HCT116 (cell line): ENCODE data around the gene NTNG1.

Source experiments
- ATF3 ChIP-seq: IDR thresholded peaks from 2 replicates; pipeline ENCODE4 v1.6.1; 2012
- CBX3 ChIP-seq: IDR thresholded peaks from 2 replicates; pipeline ENCODE4 v1.6.1; 2012; ENCODE audit warnings: low read depth
- CEBPB ChIP-seq: IDR thresholded peaks from 2 replicates; pipeline ENCODE4 v1.6.1; 2012; ENCODE audit warnings: low read depth
- CTCF ChIP-seq, 3 experiments: fragments of 200-600 bp in 1 of 3; sonication (generic) in 1 of 3; IDR thresholded peaks in 2 of 3; conservative IDR thresholded peaks in 1 of 3; 2 replicates each; pipeline ENCODE4 v1.5.1; 2012 to 2017; ENCODE audit warnings: low read depth in 2 of 3, low read length in 2 of 3, antibody characterized with exemption in 1 of 3, borderline replicate concordance in 1 of 3, control low read depth in 1 of 3, mild to moderate bottlenecking in 1 of 3, mixed read lengths in 1 of 3, mixed run types in 1 of 3, moderate library complexity in 1 of 3; ENCODE audit not compliant: insufficient read depth in 1 of 3
- EZH2 ChIP-seq: fragments of 200-600 bp; sonication (generic); IDR thresholded peaks from 2 replicates; pipeline ENCODE4 v1.6.1; 2017; ENCODE audit warnings: antibody characterized with exemption, mixed run types
- EZH2phosphoT487 ChIP-seq: fragments of 200-600 bp; IDR thresholded peaks from 2 replicates; pipeline ENCODE4 v1.6.1; 2018; ENCODE audit warnings: antibody characterized with exemption, borderline replicate concordance
- MAX ChIP-seq: IDR thresholded peaks from 2 replicates; pipeline ENCODE4 v1.6.1; 2012
- POLR2A ChIP-seq: IDR thresholded peaks from 2 replicates; pipeline ENCODE4 v1.7.0; 2011; ENCODE audit warnings: borderline replicate concordance; ENCODE audit not compliant: insufficient read depth, insufficient read length; ENCODE audit errors: extremely low read depth
- POLR2AphosphoS5 ChIP-seq: IDR thresholded peaks from 2 replicates; pipeline ENCODE4 v1.6.1; 2011; ENCODE audit warnings: mild to moderate bottlenecking, low read depth, low read length, moderate library complexity
- RAD21 ChIP-seq: IDR thresholded peaks from 2 replicates; pipeline ENCODE4 v1.6.1; 2012; ENCODE audit warnings: low read depth, mild to moderate bottlenecking
- REST ChIP-seq: IDR thresholded peaks from 2 replicates; pipeline ENCODE4 v1.6.1; 2012; ENCODE audit warnings: low read depth
- SIN3A ChIP-seq: IDR thresholded peaks from 2 replicates; pipeline ENCODE4 v1.6.1; 2012; ENCODE audit warnings: low read depth
- SP1 ChIP-seq: IDR thresholded peaks from 2 replicates; pipeline ENCODE4 v1.6.1; 2012; ENCODE audit warnings: low read depth
- TCF7L2 ChIP-seq: IDR thresholded peaks from 2 replicates; pipeline ENCODE4 v1.7.0; 2011; ENCODE audit warnings: borderline replicate concordance, inconsistent platforms; ENCODE audit not compliant: insufficient read depth, insufficient read length; ENCODE audit errors: extremely low read depth

- TF ChIP-seq CEBPB (no peak), SP1 (no peak), CTCF (IDR thresholded peaks at IDR 0.05 in 2 of 3, conservative IDR thresholded peaks at IDR 0.05 in 1 of 3; ENCODE audit: borderline replicate concordance in 1 of 3, insufficient read depth in 1 of 3, low read depth in 2 of 3, low read length in 2 of 3) (no peak), EZH2phosphoT487 (no peak), EZH2 (no peak), POLR2A (no peak), POLR2AphosphoS5 (no peak), ATF3 (no peak), RAD21 (no peak), SIN3A (no peak), TCF7L2 (no peak), REST (no peak), MAX (no peak), CBX3 (no peak)
These were observed 45.2 kb upstream of the NTNG1 start for GRCh38 chr1:107095647-107096046.
